CD1c-positive myeloid dendritic cell (primary cell): ENCODE results near the gene C2CD4D.
A peak's percentile ranks its signal among the peaks of the same experiment; 100 is the strongest.

ENCODE experiments used
- DNase-seq: peaks from one replicate; pipeline ENCODE4 v3.0.0-alpha.2; 2016; ENCODE audit errors: extremely low spot score

Gene C2CD4D

GRCh38 chr1:151834239-151834638, 5.4 kb downstream of the C2CD4D start:
- no peak for DNase-seq

- no peak for DNase-seq
Observed at GRCh38 chr1:151833172-151833900, 6.3 kb downstream of the C2CD4D start.

- DNase-seq: no peak
Observed at GRCh38 chr1:151832318-151832980, 7.2 kb downstream of the C2CD4D start.

DNA sequence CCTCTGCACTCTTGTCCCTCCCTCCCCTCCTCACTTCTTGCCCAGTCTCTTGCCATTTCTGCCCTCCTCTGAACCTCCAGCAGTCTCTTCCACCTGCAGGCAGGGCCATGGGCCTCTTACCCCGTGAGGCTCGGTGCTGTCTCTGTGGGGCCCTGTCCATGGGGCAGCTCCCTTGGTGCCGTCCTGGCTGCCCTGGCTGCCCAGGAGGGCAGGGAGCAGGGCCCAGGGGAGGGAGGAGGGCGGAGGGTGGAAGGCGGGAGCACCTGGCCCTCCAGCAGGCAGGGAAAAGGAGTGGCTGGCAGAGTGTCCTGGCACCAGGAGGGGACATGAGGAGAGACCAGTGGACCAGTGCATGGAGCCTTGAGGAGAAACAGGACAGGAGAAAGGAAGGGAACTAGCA, 8.0 kb downstream of the C2CD4D start, which contains the start of gene RORC:
TSS of gene RORC (minus strand) at position 198 of the 400 bp plus-strand sequence. CDS start at position 160, 38 bp downstream.
- DNase-seq: no peak

GRCh38 chr1:151831256-151831591, 8.4 kb downstream of the C2CD4D start:
- no peak for DNase-seq

GRCh38 chr1:151830055-151830454, 9.6 kb downstream of the C2CD4D start:
- DNase-seq: no peak

DNA sequence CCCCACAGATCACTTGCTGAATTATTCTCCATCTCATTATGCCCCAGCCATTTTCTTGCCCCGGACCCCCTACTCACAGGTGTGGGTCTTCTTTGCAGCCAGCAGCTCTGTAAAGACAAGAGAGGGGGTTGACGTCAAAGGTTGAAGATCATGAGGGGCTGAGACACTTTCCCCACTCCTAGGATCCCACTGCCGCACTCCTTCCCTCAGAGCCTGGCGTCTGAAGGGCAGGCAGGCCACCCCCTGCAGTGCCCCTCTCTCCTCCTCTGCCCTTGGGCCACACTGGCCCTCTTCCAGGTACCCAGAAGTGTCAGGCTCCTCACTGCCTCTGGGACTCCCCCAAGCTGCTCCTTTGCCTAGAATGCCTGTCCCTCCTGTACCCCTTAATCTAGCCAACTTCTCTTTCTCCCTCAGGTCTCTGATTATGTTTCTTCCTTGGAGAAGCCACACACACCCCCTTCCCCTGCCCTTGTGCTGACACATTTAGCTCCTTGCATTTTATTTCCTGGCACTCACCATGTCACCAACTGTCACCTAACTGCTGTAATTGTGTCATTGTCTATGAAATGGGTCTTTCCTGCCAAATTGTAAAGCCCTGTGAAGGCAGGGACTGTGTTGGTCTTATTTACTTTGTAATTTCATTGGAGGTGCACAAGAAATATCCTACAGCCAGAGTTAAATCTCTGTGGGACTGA, 10.1 kb downstream of the C2CD4D start:
- no peak for DNase-seq

GRCh38 chr1:151828921-151829320, 10.7 kb downstream of the C2CD4D start:
- DNase-seq: peak; percentile 64

- DNase-seq: no peak
Observed at GRCh38 chr1:151827853-151828252, 11.8 kb downstream of the C2CD4D start.

- no peak for DNase-seq
Observed at GRCh38 chr1:151825751-151826660, 13.6 kb downstream of the C2CD4D start.

GRCh38 chr1:151825204-151825603, 14.4 kb downstream of the C2CD4D start:
- no peak for DNase-seq

- DNase-seq: no peak
Observed at GRCh38 chr1:151823175-151823574, 16.4 kb downstream of the C2CD4D start.

DNA sequence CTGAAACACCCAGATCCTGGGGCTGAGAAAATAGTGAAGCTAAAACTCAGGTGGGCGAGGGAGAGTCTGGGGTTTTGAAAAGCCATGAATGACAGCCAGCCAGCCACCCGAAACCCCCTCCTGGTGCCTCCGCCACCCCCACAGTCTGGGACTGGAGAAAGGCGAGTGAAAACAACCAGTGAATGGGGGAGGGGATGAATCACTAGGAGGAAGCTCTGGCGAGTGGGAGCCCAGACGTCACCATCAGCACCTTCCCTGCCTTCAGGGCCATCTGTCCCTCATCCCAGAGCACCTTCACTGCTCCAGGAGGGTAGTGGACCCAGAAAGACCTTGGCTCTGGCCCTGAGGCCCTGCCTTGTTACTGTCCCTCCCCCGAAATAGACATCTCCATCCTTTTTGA, 17.2 kb downstream of the C2CD4D start:
- peak; percentile 61 for DNase-seq

DNA sequence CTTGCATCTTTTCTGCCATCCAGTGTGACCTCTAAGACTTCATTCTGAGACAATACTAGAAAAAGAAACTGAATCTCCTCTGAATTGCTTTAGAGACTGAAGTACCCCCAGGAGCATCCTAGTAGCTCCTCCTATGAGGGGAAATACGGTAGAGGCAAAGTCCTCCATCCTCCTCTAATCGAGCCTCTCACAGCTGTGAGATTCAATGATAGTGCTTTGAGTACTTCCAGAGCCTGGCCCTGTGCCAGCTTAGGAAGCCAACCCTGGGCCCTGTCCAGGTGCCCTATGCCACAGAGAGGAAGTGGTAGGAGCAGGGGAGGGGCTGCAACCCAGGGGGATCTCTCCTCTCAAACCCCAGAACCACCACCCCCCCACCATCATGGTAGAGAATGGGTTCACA, 18.7 kb downstream of the C2CD4D start:
- no peak for DNase-seq

GRCh38 chr1:151819976-151820623, 19.5 kb downstream of the C2CD4D start:
- no peak for DNase-seq

DNA sequence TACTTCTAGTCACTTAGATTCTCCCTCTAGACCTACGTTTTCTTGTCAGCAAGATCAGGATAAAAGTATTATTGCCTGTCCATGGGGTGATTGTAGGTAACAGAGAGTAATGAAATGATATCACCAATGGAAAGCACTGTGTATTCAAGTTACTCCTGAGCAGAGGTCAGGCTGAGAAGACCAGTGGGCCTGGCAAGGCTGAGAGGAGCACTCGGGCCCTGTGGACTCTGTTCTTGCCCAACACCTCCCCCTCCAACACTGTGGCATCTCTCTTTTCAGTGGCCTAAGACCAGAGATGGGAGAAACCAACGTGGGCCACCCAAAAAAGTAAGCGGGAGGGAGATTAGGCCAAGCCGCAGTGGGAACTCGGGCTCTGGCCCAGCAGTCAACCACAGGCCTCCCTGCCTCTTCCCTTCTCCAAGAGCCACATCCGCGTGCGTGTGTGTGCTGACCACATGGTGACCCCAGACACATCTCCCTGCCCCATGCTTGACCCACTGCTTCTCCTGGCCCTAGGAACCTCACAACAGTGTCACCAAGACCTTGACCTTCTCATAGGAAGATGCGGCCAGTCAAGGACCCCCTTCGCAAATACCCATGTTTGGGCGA, 20.3 kb downstream of the C2CD4D start:
- no peak for DNase-seq

DNA sequence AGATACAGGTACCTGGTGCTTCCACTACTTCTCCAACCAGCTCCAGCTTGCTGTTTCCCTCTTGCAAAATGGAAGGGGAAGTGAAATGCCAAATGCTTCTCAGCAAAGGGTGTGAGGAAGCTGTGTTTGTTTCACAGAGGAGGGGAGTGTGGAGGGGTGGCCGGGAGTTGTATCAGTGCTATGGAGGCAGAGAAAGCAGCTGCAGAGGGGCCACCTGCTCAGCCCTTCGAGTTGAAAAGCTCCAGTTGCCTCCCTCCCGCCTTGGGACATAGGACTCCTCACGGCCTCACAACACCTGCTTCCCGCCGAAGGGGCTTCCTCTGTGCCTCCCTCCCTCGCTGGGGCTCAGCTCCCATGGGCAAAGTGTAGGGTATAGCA, 22.3 kb downstream of the C2CD4D start:
- DNase-seq: peak; percentile 56

- DNase-seq: no peak
Observed at GRCh38 chr1:151816548-151817352, 22.9 kb downstream of the C2CD4D start.

DNA sequence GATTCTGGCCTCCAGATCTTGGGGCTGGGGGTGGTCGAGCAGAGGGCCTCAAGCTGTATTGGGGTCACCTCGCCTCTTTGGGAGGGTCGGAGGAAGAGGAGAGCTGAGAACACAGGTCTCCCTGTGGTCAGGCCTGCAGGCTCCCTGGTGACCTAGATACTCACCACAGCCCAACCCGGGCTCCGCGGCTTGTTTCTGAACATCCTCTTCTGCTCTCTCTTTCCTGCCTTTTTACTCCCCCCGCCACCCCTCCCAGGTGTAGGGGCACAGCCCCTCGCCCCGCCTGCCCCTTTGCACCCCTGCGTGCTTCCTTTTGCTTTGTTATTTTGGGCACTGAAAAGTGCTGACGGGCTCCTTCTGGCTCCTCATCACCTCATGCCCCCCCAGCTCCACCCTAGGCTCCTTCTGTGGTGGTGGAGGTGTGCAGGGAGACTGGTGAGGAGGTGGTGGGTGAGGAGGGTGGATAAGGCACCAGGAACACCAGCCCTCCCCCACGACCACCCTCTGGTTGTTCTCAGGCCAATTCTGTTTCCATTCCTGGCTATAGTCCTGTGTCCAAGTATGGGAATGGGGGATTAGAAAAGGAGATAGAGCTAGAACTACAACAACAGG, 23.8 kb downstream of the C2CD4D start:
- DNase-seq: no peak
